Measurements from ENCODE around the gene PLEKHH2.
A peak's percentile ranks its signal among the peaks of the same experiment; 100 is the strongest.
"Not testable (repeated sequence)": the region's sequence is repeated elsewhere in the genome, so short reads cannot be mapped to it uniquely, and the experiment has no call there.

Gene PLEKHH2

DNA sequence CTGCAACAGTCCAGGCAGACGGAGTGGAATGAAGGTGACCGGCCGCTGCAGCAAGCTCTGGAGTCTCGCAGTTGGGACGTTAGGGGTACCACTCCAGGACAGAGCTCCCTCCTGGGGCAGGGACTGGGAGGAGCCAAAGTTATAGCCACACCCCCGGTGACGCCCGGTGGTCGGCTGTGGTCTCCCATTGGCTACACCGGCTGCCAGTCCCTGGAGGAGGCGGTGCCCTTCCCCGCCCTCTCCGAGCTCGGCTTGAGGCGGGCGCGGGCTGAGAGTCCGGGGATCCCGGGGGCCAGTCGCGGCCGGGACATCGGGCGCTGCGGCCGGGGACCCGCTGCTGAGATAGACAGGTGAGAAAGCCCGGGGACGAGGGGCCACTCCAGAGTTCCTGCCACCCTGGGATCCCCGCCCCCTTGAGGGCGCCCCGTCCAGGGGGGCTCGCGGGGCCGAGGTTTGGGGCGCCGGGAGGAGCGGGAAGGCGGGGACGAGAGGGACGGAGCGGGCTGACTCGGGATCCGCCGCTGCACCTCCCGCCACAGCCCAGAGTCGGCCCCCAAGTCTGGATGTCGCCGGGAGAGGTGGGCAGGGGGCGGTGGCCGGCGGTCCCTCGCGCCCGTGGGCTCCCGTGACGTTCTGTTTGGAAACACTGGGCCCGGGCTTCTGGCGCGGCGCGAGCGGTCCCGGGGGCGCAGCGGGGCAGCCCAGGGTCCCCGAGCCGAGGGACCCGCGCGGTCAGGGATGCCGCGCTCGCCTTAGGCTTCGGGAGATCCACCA lies at the start of gene PLEKHH2:
PLEKHH2 (plus strand) TSS at position 231 of the 774 bp plus-strand sequence. CDS start 7,414 bp downstream, outside the sequence.
- peak; percentile 85 to 87 for DNase-seq (ENCODE audit: low read depth in 2 of 2)

DNA sequence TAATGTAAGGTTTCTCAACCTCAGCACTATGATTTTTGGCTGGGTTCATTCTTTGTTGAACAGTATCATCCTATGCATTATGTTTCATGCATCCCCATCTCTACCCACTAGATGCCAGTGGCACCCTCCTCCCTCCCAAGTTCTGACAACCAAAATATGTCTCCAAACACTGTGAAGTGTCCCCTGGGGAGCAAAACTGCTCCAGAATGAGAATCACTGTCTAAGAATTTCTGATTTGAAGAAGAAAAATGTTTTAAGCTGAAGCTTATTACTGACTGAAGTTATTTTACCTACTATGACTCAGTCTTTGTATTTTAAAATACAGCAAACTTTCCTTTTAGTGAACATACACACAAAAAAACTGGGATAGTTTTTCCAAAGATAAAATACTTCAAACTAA lies 44.6 kb upstream of the PLEKHH2 start:
- DNase-seq (ENCODE audit: low read depth in 2 of 2): no peak

DNA sequence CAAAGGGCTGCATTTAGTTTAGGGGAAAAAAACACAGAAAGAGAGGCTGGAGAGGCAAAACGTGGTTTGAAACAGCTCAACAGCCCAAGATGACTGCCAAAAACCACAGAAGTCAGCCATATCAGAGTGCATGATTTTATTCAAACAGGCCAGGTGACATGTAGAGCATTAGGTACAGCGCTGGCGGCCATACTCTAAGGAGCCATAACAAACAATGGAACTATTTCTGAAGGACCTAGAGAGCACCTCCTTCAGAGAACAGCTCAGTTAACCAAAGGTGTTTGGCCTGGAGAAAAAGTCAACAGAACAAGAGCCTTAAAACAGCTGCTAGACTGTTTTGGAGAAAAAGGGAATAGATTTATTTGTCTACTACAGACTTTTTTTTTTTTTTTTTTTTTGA lies 43.8 kb upstream of the PLEKHH2 start:
- no peak for DNase-seq (ENCODE audit: low read depth in 2 of 2)

DNA sequence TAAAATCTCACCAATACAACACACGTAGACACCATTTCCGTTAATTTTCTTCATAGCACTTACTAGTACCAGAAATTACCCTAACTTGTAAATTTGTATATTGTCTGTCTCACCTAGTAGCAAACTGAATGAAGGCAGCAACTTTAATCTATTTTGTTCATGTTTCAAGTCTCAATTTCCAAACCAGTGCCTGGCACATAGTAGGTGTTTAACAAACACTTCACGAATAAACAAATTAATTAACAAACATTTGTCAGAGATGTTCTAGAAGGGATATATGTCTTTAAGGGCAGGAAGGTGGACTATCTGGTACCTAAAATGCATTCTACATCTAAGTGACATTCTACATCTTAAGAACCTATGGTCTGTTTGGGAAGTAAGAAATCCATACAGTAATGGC lies 42.2 kb upstream of the PLEKHH2 start:
- no peak for DNase-seq (ENCODE audit: low read depth in 2 of 2)

DNA sequence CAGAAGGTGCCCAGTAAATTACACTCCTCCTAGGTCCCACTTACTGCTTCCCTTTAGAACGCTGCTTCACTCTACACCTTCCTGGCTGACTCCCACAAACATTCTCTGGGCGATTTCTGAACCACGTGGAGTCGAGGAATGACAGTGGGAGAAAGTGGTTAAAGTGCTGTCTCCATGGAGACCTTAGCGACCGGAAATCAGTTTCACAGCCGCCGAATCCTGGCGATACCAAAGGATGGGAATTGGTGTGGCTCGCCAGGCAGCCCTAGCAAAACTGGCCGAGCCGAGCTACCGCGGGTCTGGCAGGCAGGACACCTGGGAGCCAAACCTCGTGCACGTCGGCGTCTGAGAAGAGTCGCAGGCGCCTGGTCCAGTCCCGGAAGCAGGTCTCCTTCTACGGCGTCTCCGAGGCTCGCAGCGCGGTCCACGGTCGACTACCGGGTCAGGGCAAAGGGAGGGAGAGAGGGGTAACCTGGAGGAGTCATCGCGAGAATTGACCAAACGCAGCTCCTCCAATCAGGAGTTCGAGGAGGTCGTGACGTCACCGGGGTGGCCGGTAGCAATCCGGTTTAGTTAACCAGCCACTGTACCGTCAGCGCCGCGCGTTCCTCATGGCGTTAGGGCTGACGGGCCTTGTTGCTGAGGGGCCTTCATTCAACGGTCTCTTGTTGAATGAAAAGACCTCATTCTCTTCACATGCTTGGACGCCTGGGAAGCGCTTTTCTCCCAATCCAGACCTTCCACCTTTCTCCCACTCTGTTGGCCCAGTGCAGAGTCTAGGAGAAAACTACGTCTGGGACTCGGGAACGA lies 41.3 kb upstream of the PLEKHH2 start, which contains the start of gene THADA:
THADA (minus strand) TSS at position 436 of the 810 bp plus-strand sequence. CDS start 3,646 bp downstream, outside the sequence.
- peak; percentile 94 to 96 for DNase-seq (ENCODE audit: low read depth in 2 of 2)

DNA sequence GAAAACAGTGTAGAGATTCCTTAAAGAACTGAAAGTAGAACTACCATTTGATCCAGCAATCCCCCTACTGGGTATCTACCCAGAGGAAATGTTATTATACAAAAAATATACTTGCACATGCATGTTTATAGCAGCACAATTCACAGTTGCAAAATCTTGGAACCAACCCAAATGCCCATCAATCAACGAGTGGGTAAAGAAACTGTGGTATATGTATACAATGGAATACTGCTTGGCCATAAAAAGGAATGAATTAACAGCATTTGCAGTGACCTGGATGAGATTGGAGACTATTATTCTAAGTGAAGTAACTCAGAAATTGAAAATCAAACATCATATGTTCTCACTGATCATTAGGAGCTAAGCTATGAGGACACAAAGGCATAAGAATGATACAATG lies 36.5 kb upstream of the PLEKHH2 start:
- DNase-seq (ENCODE audit: low read depth in 2 of 2): not testable (repeated sequence)

DNA sequence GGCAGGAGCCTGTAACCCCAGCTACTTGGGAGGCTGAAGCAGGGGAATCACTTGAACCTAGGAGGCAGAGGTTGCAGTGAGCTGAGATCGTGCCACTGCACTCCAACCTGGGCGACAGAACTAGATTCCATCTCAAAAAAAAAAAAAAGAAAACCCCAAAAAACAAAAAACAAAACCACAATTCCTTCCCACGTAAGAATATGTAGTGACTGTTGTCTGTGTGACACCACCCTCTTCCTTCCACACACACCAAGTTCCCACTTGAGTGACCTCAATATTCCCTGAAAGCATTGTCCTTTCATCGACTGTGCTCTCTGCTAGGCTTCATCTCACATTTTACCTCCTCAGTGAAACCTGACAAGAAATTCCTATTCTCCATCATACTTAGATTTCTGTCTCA lies 32.4 kb upstream of the PLEKHH2 start:
- no peak for DNase-seq (ENCODE audit: low read depth in 2 of 2)

DNA sequence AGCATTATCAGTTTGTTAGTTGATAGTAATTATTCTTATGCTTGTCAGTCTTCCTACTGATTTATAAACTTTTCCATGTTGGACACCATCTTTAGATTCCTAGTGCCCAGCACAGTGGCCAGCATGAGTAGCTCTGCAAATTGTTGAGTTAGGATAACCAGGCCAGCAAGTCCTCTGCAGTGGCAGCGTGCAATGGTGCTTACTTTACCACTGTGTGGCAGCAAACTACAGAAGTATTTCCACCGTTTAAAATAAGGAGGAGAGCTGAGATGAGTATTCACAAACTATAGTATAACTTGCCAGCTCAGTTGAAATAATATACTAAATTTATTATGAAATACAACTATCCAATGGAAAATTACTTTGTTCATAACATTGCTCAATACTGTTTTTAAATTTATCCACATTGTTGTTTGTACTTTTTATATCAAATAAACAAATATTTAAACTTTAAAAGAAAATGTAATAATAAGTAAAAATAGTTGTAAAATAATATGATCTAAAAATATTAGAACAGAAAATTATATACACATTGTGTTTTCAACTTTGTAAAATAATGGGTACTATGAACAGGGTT lies 31.9 kb upstream of the PLEKHH2 start:
- no peak for DNase-seq (ENCODE audit: low read depth in 2 of 2)

DNA sequence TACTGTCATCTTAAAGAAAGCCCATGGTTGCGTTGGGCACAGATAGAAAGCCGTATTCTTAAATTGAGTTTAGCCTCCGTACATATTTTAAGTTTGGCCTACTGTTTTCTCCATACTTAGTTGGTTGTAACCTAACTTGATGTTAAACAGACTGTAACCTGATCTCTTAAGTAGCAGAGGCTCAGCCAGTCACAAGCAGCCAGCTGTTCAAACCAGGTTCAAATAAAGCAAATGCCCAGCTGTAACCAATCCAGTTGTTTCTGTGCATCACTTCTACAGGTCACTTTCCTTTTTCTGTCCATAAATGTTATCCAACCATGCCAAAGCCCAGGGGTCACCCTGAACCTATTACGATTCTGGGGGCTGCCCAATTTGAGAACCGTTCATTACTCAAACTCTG lies 31.2 kb upstream of the PLEKHH2 start:
- no peak for DNase-seq (ENCODE audit: low read depth in 2 of 2)

DNA sequence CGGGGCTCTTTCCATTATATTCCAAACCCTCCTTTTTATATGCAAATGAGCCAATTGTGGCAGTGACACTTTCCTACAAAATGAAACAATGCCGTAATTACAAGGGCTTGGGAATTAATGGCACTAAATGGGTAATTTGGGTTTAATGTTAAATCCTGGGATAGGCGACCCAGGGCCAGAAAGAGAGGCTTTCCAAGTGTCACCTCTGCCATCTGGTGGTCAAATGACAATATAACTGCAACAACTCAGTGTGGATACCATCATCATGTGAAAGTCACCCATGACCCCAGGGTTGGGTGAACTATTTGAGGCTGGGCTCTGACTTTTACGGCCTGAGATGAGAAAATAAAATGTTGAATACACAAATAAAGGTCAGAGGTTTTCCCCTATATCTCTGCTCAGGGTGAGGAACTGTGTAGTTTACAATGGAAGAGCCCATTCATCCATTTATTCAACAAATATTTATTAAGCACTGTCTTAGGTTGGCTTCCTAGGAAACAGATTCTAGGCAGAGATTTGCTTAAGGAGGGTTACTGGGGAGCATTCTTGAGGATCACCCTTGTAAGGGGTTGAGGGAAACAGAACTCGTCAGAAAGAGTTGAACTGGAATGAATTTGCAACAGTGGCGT lies 27.7 kb upstream of the PLEKHH2 start:
- peak in 1 of 2 donors; percentile 34 for DNase-seq (ENCODE audit: low read depth in 2 of 2)

DNA sequence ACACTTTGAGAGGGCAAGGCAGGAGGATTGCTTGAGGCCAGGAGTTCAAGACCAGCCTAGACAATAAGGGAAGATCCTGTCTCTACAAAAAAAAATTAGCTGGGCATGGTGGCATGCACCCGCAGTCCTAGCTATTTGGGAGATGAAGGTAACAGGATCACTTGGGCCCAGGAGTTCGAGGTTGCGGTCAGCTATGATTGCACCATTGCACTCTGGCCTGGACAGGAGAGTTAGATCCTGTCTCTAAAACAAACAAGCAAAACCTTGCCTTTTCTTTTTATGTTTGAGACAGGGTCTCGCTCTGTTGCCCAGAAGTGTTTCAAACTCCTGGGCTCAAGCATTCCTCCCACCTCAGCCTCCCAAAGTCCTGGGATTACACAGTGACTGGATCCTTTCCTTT lies 26.7 kb upstream of the PLEKHH2 start:
- no peak for DNase-seq (ENCODE audit: low read depth in 2 of 2)

DNA sequence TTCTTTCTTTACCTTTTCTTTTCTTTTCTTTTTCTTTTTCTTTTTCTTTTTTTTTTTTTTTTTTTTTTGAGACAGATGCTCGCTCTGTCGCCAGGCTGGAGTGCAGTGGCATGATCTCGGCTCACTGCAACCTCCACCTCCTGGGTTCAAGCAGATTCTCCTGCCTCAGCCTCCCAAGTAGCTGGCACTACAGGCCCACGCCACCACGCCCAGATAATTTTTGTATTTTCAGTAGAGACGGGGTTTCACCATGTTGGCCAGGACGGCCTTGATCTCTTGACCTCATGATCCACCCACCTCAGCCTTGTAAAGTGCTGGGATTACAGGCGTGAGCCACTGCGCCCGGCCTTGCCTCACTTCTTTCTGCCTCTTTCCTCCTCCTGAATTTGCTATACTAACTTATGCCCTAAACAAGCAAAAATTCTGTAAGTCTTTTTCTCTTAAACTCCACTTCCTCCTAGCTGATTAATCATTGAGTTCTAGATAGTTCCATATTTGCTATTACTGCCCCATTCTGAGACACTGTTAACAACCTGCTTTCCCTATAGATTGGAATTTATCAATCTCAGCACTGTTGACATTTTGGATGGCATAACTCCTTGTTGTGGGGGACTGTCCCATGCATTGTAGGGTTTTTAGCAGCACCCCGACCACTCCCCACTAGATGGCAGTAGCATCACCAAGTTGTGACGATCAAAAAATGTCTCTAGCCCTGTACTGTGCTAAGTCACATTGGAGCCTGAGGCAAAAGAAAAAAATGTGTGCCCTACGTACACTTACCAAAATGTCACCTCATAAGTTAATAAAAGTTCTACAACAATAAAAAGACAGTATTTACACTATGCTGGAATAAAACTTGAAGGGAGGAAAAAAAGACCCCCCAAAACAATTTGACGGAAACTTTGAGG lies 24.8 kb upstream of the PLEKHH2 start:
- peak; percentile 56 to 60 for DNase-seq (ENCODE audit: low read depth in 2 of 2)

DNA sequence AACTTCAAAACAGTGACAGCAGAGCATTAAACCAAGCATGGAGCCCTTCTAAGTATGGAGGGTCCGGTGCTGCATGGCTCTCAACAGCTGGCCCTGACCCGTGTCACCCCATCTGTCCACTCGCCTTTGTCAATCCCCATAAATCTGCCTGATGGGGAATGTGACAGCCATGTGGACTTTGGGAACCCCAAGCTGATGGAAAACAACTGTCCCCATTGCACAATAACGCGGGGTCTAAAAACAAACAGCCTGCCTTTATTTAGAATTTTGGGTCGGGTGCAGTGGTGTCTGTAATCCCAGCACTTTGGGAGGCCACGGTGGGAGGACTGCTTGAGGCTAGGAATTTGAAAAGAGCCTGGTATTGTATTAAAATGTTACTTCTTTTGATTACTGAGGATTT lies 24.1 kb upstream of the PLEKHH2 start:
- DNase-seq (ENCODE audit: low read depth in 2 of 2): no peak

DNA sequence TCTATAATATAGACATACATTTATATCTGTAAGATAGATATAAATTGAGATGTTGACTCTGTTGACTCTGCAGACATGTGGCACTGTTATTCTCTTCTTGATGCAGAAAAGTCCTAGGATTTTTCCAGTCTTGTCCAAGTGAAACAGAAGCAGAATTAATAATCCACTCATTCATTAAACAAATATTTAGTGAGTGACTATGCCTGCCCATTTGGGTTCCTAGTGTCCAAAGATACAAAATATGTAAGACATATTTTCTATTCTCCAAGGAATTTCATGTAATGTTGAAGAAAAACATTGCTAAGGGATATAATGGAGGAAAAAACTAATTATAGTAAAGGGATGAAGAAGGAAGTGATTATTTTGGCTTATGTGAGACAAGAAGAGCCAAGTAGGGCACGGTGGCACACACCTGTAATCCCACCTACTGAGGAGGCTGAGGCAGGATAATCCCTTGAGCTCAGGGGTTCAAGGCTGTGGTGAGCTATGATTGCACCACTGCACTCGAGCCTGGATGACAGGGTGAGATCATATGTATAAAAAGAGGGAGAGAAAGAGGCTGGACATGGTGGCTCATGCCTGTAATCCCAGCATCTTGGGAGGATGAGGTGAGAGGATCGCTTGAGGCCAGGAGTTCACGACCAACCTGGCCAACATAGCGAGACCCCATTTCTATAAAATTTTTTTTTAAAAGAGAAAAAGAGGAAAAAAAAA lies 19.9 kb upstream of the PLEKHH2 start:
- DNase-seq (ENCODE audit: low read depth in 2 of 2): no peak

DNA sequence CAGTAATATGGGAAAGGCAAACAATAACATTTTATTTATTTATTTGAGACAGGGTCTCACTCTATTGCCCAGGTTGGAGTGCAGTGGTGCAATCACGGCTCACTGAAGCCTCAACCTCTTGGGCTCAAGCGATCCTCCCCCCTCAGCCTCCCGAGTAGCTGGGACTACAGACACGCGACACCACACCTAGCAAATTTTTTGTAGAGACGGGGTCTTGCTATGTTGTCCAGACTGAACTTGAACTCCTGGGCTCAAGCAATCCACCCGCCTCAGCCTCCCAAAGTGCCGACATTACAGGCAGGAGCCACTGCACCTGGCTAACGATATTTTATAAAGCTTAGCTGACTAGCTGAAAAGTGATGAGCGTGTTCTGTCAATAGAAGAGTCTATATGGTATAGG lies 17.5 kb upstream of the PLEKHH2 start:
- no peak for DNase-seq (ENCODE audit: low read depth in 2 of 2)

DNA sequence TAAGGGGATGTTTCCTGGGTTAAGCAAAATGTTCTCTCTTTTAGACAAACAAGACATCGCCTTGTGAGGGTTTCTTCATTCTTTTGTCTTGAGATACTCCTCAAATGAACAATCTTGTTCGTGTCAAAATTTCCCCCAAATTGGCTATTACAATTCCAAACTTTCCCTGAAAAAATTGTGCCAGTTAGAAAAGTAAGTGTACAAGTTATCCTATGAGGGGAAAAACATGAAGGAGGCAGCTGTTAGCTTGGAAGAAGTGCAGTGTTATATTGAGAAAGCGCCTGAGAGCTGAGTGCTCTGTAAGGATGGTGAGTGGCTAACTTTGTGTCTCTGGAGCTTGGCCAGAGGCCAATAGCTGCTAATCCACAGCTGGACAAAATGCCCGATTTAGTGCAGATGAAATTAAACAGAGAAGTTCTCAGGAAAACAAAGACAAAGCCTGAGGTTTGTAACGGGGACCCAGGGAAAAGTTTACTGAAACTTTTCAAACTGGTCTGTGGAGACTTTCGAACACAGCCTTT lies 14.1 kb upstream of the PLEKHH2 start:
- DNase-seq (ENCODE audit: low read depth in 2 of 2): no peak

DNA sequence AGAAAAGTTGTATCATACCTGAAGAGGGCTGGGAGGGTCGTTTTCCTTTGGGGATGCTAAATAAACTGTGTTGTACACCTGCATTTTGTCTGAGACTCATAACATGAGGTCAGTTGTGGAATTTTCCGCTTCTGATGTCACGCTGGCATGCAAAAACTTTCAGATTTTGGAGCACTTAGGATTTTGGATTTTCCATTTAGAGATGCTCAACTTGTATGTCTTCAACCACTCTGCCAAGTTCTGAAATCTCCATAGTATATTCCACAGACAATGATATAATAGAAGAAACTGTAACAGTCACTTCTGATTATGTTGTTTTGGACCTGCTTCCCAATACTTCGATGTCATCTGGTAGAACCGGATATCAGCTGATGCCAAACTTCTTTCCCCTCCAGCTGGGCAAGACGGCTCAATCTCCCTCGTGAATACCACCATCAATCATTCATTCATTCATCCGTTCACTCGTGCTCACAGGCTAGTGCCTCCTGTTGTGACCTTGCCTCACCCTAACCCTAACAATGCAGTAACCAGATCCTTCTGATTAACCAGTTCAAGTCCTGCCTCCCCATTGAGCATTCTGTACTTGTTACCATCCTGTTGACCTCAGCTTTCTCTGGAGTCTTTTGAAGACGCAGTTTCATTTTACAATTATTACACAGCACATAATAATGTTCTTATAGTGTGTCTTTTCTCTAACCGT lies 5.3 kb upstream of the PLEKHH2 start:
- no peak for DNase-seq (ENCODE audit: low read depth in 2 of 2)

DNA sequence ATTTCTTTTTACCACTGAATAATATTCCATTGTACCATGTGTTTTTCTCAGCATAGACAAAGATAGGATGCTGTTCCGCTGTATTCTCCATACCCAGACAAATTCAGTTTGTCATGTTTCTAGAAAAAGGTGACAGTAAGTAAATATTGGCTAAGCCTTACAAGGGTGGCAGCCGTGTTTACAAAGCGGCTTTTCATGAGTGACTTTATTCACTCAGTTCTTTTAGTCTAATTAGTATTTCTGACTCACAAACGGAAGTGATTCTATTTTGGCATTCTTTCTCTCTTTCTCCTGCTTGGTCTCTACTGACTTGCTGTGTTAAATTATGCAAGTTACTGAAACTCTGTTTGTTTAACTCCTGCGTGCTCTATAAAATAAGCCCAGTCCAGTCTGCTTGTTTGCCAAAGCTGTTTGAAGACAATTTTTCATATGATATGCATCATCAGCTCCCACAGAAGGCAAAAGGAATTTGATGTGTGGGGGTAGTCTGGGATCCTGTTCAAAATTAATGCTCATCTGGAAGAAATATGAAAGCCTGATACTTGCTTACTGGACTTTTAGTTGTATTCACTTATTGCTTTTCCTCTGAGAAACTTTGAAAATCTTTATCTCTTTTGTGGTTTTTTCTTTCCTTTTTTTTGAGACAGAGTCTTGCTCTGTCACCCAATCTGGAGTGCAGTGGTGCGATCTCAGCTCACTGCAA lies 2.3 kb upstream of the PLEKHH2 start:
- no peak for DNase-seq (ENCODE audit: low read depth in 2 of 2)

DNA sequence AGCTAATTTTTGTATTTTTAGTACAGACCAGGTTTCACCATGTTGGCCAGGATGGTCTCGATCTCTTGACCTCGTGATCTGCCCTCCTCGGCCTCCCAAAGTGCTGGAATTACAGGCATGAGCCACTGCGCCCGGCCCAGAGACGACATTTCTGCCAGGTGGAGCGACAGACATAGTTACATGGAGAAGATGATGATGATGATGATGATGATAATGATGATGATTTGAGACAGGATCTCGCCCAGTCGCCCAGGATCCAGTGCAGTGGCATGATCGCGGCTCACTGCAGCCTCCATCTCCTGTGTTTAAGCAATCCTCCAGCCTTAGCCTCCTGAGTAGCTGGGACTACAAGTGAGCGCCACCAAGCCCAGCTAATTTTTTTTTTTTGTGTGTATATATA lies 907 bp upstream of the PLEKHH2 start:
- not testable (repeated sequence) for DNase-seq (ENCODE audit: low read depth in 2 of 2)

All from stimulated activated CD4-positive, alpha-beta T cell treated with anti-CD3 and anti-CD28 coated beads, Interleukin-1b, Interleukin-23, amount 100 ng/mL, for 4 hours (primary cell).